ENCODE measurements around the gene ESRRA. TPM values are rescaled to one million over a fixed set of nuclear protein-coding genes. Genes with fewer than 3 reads are reported as not detected.

ESRRA gene
- total and polyA plus RNA-seq, 10 of the 15 experiments (the other 5 are each of a cell fraction or from before 2014, with no cell fraction given): 0.32 to 48.9 (median 12.6) TPM

- Histone ChIP-seq H2AFZ (ENCODE audit: control insufficient read depth, low read depth, low read length) (no peak overlapping the region), H3K9me3 (replicated peaks; ENCODE audit: control insufficient read depth, insufficient read depth, low read length) (no peaks in the 10 kb centered on the region; the same call in 2 of the 3 replicates), H3K4me2 (ENCODE audit: control insufficient read depth, insufficient read depth) (no peak overlapping the region)
Measured at GRCh38 chr11:64322925-64323260, 17.6 kb downstream of the ESRRA start.

More at GRCh38 chr11:64322925-64323260, 17.6 kb downstream of the ESRRA start:
- ATAC-seq (no peak), DNase-seq (ENCODE audit: low read depth, low spot score) (no peak), FAIRE-seq (no peak)
- Histone ChIP-seq H3K36me3 (ENCODE audit: control insufficient read depth in 2 of 2, insufficient read depth in 2 of 2, low read length in 1 of 2) (peaks cover 0 to 2% of the 10 kb centered on the region in 2 experiments; a peak in 2 of 4 replicates), H3K79me2 (ENCODE audit: control insufficient read depth, insufficient read depth, low read length) (peaks cover 16% of the 10 kb centered on the region), H4K20me1 (ENCODE audit: control insufficient read depth, insufficient read depth) (no peaks in the 10 kb centered on the region), H3K4me1 (ENCODE audit: control insufficient read depth, insufficient read depth, low read length) (peaks cover 4% of the 10 kb centered on the region; the same call in 1 of the 2 replicates), H3K4me3 (no peak overlapping the region), H3K9ac (ENCODE audit: control insufficient read depth, insufficient read depth, low read length) (no peak overlapping the region), H3K27ac (ENCODE audit: control insufficient read depth, insufficient read depth) (no peak overlapping the region), H3K27me3 (replicated peaks in 1 of 2; ENCODE audit: control insufficient read depth in 2 of 2, insufficient read depth in 2 of 2, low read length in 1 of 2) (no peaks in the 10 kb centered on the region)
- BruUV-seq (replicated peaks): no TSS peak
- CTCF ChIA-PET: interaction anchor here (1.3 to 3.6 kb wide), 4 partner anchors 9 to 126 kb away, joined by 3 to 19 read pairs (median 11); no protein-coding TSS in a partner anchor
- intact Hi-C loops (cut with micrococcal nuclease; ENCODE audit: unreplicated experiment): no loop called here
- POLR2A ChIA-PET: interaction anchor here (1.4 to 2.1 kb wide), 2 partner anchors 9 to 19 kb away, joined by 3 to 6 read pairs; no protein-coding TSS in a partner anchor
- 83% methylated on average over 7 of the region's 7 CpGs for WGBS (ENCODE audit: insufficient coverage, insufficient replicate concordance, low lambda C conversion rate, missing lambda C conversion rate)
- TF ChIP-seq CUX1 (IDR thresholded peaks at IDR 0.05; ENCODE audit: insufficient replicate concordance, low read depth, low read length) (no peak), NFYB (IDR thresholded peaks at IDR 0.05; ENCODE audit: insufficient read depth, low read depth, low read length) (no peak), MTA3 (IDR thresholded peaks at IDR 0.05; ENCODE audit: borderline replicate concordance, low read length) (no peak), BRCA1 (IDR thresholded peaks at IDR 0.05; ENCODE audit: low read depth, low read length) (no peak), GABPA (IDR thresholded peaks at IDR 0.05; ENCODE audit: low read depth) (no peak)
- RAD21 ChIA-PET (ENCODE audit: unreplicated experiment): interaction anchor here (0.6 kb wide), 1 partner anchor 9 kb away, joined by 4 read pairs; no protein-coding TSS in a partner anchor
- in situ Hi-C loops (cut with MboI): no loop called here
- SMC1A ChIA-PET (ENCODE audit: uncharacterized antibody, unreplicated experiment): interaction anchor here (1.5 kb wide), 1 partner anchor 9 kb away, joined by 4 read pairs; no protein-coding TSS in a partner anchor
